Tibial nerve (tissue), 4 donors: Measurements from ENCODE around the gene STARD9. TPM values are rescaled to one million over a fixed set of nuclear protein-coding genes. Genes with fewer than 3 reads are reported as not detected.

Experiments used
- DNase-seq, 2 donors: peaks; one replicate each; pipeline ENCODE4 v3.0.0-alpha.2; 2019; ENCODE audit warnings: low spot score in 2 of 2
- H3K27ac ChIP-seq, 4 donors: fragments of 200-600 bp; sonication (generic) in 3 of 4; one replicate each; pipeline ENCODE4 v1.5.1; 2017 to 2019; ENCODE audit warnings: mild to moderate bottlenecking in 1 of 4
- H3K27me3 ChIP-seq, 2 donors: fragments of 200-600 bp; sonication (generic) in 1 of 2; one replicate each; pipeline versions ENCODE4 v1.5.1 to v1.6.0; 2017 to 2019
- H3K36me3 ChIP-seq, 3 donors: fragments of 200-600 bp; sonication (generic); one replicate each; pipeline ENCODE4 v1.5.1; 2018 to 2019
- H3K4me1 ChIP-seq, 4 donors: fragments of 200-600 bp; sonication (generic) in 3 of 4; one replicate each; pipeline ENCODE4 v1.5.1; 2017 to 2019
- H3K4me3 ChIP-seq, 4 donors: fragments of 200-600 bp; sonication (generic) in 3 of 4; one replicate each; pipeline ENCODE4 v1.5.1; 2017 to 2019; ENCODE audit warnings: mild to moderate bottlenecking in 1 of 4, moderate library complexity in 1 of 4
- H3K9me3 ChIP-seq, 4 donors: fragments of 200-600 bp; sonication (generic) in 3 of 4; one replicate each; pipeline ENCODE4 v1.5.1; 2017 to 2019
- CTCF ChIP-seq, 5 experiments: fragments of 200-600 bp in 3 of 5; fragments of 450-650 bp in 2 of 5; sonication (generic) in 3 of 5; IDR thresholded peaks; one replicate each; pipeline ENCODE4 v1.5.1; 2016 to 2019; ENCODE audit warnings: antibody characterized with exemption in 5 of 5, mild to moderate bottlenecking in 3 of 5, moderate library complexity in 2 of 5
- EP300 ChIP-seq, 2 donors: sonication (generic); formaldehyde crosslinking; IDR thresholded peaks; one replicate each; pipeline ENCODE4 v1.6.1; 2017; ENCODE audit warnings: antibody characterized with exemption in 2 of 2, mild to moderate bottlenecking in 1 of 2
- POLR2A ChIP-seq, 2 donors: fragments of 450-650 bp; IDR thresholded peaks; one replicate each; pipeline ENCODE4 v1.6.1; 2017; ENCODE audit warnings: antibody characterized with exemption in 2 of 2, mild to moderate bottlenecking in 2 of 2, moderate library complexity in 2 of 2
- WGBS, 2 donors: methylation state at CpG; one replicate each; pipeline ENCODE4 v1.1.5; 2018; 5-methylcytosine and 5-hydroxymethylcytosine counted together
- total RNA-seq, 4 donors: library from RNA; depleted of rRNA; stranded (reverse); fragments of >200 nt; gene quantifications; one replicate each; pipeline ENCODE4 v1.1.0, GENCODE V29; 2016

STARD9 gene
- total RNA-seq, 4 donors from 2014 or later = 66.6 to 95.1 (median 80.3) TPM

DNA sequence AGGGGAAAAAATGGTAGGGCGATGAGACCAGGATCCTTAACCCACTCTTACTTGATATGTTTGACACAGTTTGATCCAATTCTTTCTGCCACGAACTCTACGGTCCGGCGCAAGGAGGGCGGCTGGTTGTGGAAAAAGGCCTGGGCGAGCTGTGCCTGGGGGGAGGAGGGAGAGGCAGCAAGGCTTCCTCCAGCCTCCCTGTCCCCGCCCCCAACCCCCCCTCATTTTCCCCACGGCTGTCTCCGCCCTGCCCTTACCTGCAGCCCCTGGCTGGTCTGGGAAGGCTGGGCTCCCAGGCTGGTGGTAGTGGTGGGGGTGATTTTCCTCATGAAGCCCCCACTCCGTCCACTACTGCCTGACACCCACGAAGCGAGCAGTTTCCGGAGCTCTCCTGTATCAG lies 153.6 kb downstream of the STARD9 start:
- H3K27ac ChIP-seq = peak overlapping the region in 1 of 4 donors; percentile 33
- peaks cover 0 to 99% (median 37%) of the 10 kb centered on the region in 3 donors for H3K36me3 ChIP-seq
- H3K27me3 ChIP-seq = no peaks in the 10 kb centered on the region
- WGBS, 2 donors = 71 to 72% methylated on average over 13 to 14 of the region's 14 CpGs
- no peaks in the 10 kb centered on the region for H3K9me3 ChIP-seq
- peaks cover 0 to 22% (median 0%) of the 10 kb centered on the region in 4 donors for H3K4me1 ChIP-seq
- no peak overlapping the region for H3K4me3 ChIP-seq
- TF ChIP-seq POLR2A (IDR thresholded peaks at IDR 0.05) = no peak
- no peak for TF ChIP-seq EP300 (IDR thresholded peaks at IDR 0.05)
- no peak for TF ChIP-seq CTCF (IDR thresholded peaks at IDR 0.05)
- no peak for DNase-seq

- DNase-seq = no peak
- no peak overlapping the region for H3K4me3 ChIP-seq
- H3K4me1 ChIP-seq = peaks cover 0 to 22% (median 0%) of the 10 kb centered on the region in 4 donors
- peaks cover 0 to 99% (median 32%) of the 10 kb centered on the region in 3 donors for H3K36me3 ChIP-seq
- H3K9me3 ChIP-seq = no peaks in the 10 kb centered on the region
- 89 to 94% methylated on average over 6 to 7 of the region's 7 CpGs for WGBS, 2 donors
- TF ChIP-seq CTCF (IDR thresholded peaks at IDR 0.05) = no peak
- TF ChIP-seq POLR2A (IDR thresholded peaks at IDR 0.05) = no peak
- no peak for TF ChIP-seq EP300 (IDR thresholded peaks at IDR 0.05)
- H3K27me3 ChIP-seq = no peaks in the 10 kb centered on the region
- peak overlapping the region in 1 of 4 donors; percentile 33 for H3K27ac ChIP-seq
These were observed 154.0 kb downstream of the STARD9 start for GRCh38 chr15:42729409-42729808.

DNA sequence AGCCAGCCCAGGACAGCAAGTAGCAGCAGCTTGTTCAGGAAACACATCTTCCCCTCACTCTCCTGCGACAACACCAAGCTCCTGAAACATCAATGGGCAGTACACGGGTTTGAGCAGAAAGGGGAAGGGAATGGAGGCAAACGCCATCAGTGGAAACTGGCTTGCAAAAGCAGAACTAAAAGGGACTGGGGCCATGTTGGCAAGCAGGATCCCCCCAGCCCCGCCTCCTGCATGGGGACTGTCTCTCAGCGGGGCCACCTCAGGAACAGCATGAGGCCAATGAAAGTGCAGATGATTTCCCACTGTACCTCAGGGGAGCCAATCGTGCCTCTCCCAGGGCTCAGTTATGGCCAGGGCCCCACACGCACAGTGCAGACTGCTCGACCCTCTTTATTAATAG lies 154.7 kb downstream of the STARD9 start:
- peaks cover 0 to 97% (median 26%) of the 10 kb centered on the region in 3 donors for H3K36me3 ChIP-seq
- TF ChIP-seq EP300 (IDR thresholded peaks at IDR 0.05) (no peak), POLR2A (IDR thresholded peaks at IDR 0.05) (no peak), CTCF (IDR thresholded peaks at IDR 0.05) (no peak)
- DNase-seq = no peak
- H3K27me3 ChIP-seq = no peaks in the 10 kb centered on the region
- 73 to 79% methylated on average over 8 of the region's 8 CpGs for WGBS, 2 donors
- H3K4me1 ChIP-seq = peaks cover 0 to 25% (median 0%) of the 10 kb centered on the region in 4 donors
- no peaks in the 10 kb centered on the region for H3K9me3 ChIP-seq
- no peak overlapping the region for H3K4me3 ChIP-seq
- no peak overlapping the region for H3K27ac ChIP-seq

GRCh38 chr15:42730536-42730935 lies 155.1 kb downstream of the STARD9 start:
- 87 to 91% methylated on average over 7 to 14 of the region's 14 CpGs for WGBS, 2 donors
- H3K27ac ChIP-seq = no peak overlapping the region
- no peaks in the 10 kb centered on the region for H3K27me3 ChIP-seq
- peaks cover 0 to 97% (median 23%) of the 10 kb centered on the region in 3 donors for H3K36me3 ChIP-seq
- TF ChIP-seq EP300 (IDR thresholded peaks at IDR 0.05) (no peak), CTCF (IDR thresholded peaks at IDR 0.05) (no peak), POLR2A (IDR thresholded peaks at IDR 0.05) (no peak)
- no peaks in the 10 kb centered on the region for H3K9me3 ChIP-seq
- no peak for DNase-seq
- H3K4me3 ChIP-seq = no peak overlapping the region
- peaks cover 0 to 29% (median 1%) of the 10 kb centered on the region in 4 donors for H3K4me1 ChIP-seq

- H3K36me3 ChIP-seq = peaks cover 0 to 88% (median 23%) of the 10 kb centered on the region in 3 donors
- WGBS, 2 donors = 72 to 78% methylated on average over 6 of the region's 6 CpGs
- no peak for TF ChIP-seq EP300 (IDR thresholded peaks at IDR 0.05)
- no peak for TF ChIP-seq POLR2A (IDR thresholded peaks at IDR 0.05)
- no peak for TF ChIP-seq CTCF (IDR thresholded peaks at IDR 0.05)
- peaks cover 0 to 36% (median 5%) of the 10 kb centered on the region in 4 donors for H3K4me1 ChIP-seq
- no peak for DNase-seq
- no peak overlapping the region for H3K27ac ChIP-seq
- H3K4me3 ChIP-seq = no peak overlapping the region
- no peaks in the 10 kb centered on the region for H3K27me3 ChIP-seq
- no peaks in the 10 kb centered on the region for H3K9me3 ChIP-seq
These were observed 156.1 kb downstream of the STARD9 start for GRCh38 chr15:42731461-42731860.
